GM11168 (cell line): Measurements from ENCODE around the gene AFAP1L2.

Experiments
- in situ Hi-C: fragments of 300-500 bp; cut with MboI; formaldehyde crosslinking; loops from one replicate; pipeline ENCODE4 v1.12.0; 2022; ENCODE audit warnings: low sequenced_read_pairs; ENCODE audit not compliant: unreplicated experiment

AFAP1L2 gene

GRCh38 chr10:114255227-114255626 is 149.1 kb downstream of the AFAP1L2 start:
- in situ Hi-C loops, result no loop called here

GRCh38 chr10:114252883-114253282 is 151.4 kb downstream of the AFAP1L2 start:
- in situ Hi-C loops, result no loop called here

GRCh38 chr10:114252092-114252491 is 152.2 kb downstream of the AFAP1L2 start:
- in situ Hi-C loops, result no loop called here

- in situ Hi-C loops, result no loop called here
Observed at GRCh38 chr10:114250716-114251115, 153.6 kb downstream of the AFAP1L2 start.

- in situ Hi-C loops, result no loop called here
Observed at GRCh38 chr10:114250236-114250635, 154.1 kb downstream of the AFAP1L2 start.

- in situ Hi-C loops, result no loop called here
Observed at GRCh38 chr10:114246679-114247305, 157.5 kb downstream of the AFAP1L2 start.

- in situ Hi-C loops, result no loop called here
Observed at GRCh38 chr10:114245121-114245791, 159.0 kb downstream of the AFAP1L2 start.
